ENCODE results near the gene MYO1B.

The MYO1B gene

DNA sequence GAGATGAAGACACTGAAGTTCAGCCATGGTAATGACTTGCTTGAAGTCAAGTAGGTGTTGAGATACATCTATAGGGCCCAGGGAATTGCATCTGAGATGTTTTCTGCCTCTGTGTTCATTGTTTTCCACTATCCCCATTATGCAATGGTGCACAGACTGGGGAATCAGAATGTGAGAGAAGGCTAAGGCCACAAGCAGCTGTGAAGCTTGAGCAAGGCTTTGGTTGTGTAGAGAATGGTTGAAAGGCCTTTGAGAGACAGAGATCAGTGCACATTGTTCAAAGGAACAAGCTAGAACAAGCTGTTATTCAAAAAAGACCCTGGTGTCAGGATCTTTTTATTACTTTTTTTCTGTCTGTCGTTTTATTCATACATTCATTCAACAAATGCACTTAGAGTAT lies 82.3 kb downstream of the MYO1B start:
- DNase-seq, result no peak

DNA sequence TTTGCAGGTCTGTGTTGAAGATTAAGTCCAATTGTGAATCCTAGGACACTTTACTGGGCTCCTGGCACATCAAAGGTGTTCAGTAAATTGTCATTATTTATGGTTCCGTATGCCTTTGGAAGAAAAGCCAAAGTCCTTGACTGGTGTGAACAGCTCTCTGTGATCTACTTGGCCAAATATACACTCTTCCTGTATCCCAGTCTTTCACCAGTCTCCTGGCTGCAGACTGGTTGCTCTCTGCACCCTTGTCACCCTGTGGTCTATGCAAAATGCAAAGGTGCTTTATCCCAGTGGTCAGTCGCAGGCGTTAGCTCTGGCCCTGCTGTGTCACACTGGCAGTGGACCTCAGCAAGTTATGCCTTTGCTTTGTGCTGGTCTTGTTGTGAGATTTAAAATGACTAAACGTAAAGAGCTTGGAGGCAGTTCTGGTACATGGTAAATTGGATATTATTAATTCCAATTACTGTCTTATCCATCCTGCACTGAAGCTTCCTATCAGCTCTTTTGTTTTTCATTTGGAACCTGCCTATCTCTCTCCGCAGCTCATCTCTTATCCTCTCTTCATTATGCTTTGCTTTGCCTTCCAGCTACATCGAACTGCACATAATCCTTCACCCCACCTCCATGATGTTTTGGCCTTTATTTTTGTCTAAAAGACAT lies 83.1 kb downstream of the MYO1B start:
- no peak for DNase-seq

DNA sequence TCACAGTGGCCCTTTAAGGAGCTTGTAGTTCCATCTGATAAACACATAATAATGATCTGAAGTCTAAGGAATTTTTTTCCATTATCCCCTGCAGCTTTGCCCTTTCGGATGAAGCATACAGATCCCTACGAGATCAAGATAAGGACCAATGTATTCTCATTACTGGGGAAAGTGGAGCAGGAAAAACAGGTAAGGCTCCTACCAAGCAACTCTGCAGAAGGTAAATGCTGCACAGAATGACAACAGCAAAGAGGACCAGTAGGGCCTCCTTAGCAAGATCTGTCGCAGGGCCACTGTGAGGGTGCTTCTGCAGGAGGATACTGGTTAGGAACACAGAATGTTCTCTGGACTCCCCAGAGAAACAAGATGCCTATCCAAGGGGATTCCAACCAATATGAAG lies 84.6 kb downstream of the MYO1B start:
- DNase-seq, result no peak

DNA sequence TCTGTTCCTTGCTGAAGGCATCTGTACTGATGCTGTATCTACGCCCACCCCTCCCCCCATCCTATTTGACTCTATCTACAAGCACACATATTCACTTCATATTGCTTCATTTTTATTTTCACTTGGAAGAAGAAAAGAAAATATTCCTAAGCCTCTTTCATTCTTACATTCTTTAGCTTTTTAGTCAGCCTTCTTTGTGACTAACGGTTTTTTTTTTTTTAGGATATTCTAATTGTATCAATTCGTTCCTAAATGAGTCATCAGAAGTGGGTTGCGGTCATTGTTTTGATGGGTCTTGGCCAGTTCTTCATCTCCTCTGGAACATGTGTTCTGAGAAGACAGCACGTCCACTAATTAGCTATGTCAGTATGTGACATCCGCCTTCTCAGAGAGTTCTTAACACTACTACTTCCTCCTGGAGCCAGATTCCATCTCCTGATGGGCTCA lies 88.7 kb downstream of the MYO1B start:
- no peak for DNase-seq

DNA sequence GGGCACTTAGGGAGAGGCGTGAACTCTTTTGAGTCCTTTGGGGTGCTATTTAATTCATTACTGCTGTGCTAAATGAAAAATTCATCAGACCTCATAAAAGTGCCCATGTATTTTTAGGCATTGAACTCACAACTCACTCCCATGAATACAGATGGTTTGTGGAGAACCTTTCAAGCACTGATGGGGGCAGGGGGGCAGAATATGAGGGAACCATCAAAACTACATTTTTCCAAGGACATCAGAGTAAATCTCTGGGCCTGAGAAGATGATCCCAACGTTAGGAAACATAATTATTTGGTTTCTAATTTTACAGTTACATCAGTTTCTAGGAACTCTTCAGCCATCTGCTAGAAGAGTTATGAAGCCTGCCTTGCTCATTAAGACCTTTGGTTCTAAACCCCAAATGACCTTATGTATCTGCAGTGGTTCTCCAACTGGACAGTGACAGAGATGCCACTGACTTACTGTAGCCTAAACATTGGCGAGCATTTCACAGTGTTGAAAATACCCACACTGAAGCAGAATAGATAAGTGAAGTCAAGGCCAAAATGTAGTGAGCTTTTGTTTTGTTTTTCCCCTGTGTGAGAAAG lies 90.8 kb downstream of the MYO1B start:
- DNase-seq, result no peak

DNA sequence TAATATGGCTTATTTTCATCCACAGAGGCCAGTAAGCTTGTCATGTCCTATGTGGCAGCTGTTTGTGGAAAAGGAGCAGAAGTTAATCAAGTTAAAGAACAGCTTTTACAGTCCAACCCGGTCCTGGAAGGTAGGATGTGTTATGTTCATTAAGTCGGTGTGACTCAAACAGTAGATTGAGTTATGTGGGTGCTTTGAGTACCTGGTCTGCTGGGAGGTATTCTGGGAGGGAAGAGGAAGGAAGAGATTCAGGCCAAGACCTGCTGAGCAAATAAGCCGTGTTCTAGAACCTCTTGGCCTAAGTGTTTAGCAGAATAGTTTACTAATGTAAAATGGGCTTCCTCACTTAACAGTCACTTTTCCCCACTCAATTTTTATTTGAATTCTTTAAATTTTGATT lies 96.2 kb downstream of the MYO1B start:
- no peak for DNase-seq

DNA sequence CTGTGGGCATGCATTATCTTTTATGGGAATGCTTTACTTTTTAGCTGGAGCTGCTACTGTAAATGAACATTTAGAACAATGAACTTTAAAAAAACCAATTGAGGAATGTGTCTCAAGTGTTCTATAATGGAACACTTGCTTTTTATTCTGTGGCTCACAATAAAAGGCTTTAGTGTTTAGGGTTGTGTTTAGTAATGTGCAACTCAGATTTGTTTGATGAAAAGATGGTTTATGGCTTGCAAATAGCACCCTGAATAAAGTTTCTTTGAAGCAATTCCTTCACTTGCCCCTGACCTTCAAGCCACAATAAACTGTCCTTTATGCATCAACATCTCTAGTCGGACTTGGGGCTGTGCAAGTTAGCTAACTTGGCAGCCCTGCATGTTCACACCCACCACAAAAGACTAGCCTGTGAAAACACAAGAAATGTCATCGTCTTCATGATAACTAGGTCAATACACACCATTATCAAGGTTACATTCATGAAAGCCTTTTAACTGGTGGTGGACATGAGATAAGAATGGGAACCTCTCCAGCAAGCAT lies 98.7 kb downstream of the MYO1B start:
- no peak for DNase-seq

DNA sequence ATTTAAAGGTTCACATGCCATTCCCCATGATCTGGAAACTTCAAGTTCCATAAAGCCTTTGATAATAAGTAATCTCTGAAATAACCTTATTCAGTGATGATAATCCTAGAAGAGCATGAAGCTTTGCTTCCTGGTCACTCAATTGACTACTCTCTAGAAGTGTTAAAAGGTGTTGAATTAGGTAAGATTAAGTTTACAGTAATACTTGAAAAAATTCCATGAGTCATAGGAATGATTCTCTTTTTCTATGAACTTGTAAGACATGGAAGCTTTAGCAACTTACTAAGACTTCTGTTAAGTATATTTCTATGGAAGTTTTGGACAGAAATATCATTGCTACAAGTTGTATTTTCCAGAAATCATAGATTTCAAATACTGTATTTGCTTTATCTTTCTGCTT lies 100.6 kb downstream of the MYO1B start:
- no peak for DNase-seq

DNA sequence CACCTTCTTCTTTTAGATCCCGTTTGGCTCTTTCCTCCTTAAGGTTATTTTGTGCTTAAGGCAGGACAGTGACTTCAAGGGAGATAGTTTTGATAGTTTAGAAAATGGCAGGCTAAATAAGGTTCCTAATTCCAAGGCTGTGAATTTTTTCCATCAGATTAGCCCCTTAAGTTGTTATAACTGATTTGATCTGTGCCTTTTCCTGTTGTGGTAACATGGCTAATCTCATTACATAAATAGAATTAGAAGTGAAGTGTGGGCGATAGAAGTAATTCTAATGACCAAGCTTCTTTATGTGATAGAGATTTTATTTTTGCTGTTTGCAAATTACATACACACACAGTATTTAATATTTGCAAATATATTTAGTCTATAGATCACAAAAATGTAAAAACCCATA lies 102.0 kb downstream of the MYO1B start:
- peak; percentile 10 for DNase-seq

DNA sequence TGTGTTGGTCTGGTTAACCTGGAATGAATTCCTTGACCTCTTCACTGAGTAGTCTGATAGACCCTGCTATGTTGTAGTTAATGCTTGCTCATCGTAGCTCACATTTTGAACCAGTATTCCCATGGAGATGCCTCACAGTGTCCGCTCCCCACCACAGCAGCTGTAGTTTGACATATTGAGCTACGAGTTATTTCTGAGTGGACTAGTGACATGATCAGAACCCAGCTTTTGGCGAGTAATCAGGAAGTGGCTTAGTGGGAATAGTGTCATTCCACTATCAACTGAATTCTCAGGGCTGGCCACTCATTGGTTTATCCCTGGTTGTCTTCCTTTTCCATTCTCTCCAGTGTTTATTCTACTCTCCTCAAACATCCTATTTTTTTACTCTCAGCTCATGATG lies 102.7 kb downstream of the MYO1B start:
- DNase-seq, result no peak

DNA sequence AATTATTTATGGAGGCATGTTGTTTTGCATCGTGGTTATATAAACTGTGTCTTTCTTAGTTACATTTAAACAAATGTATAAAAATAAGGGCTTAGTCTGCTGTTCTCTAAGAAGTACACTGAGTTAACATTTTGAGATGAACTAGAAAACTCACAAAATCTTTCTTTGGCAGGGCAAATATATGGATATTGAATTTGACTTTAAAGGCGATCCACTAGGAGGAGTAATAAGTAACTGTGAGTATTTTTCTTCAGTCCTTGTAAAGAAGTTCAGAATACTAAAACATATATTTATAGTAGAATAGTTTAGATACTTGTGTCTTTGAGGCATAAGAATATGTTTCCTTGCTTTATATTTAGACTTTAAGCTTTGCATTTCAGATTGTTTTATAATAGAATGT lies 104.8 kb downstream of the MYO1B start:
- peak; percentile 3 for DNase-seq

DNA sequence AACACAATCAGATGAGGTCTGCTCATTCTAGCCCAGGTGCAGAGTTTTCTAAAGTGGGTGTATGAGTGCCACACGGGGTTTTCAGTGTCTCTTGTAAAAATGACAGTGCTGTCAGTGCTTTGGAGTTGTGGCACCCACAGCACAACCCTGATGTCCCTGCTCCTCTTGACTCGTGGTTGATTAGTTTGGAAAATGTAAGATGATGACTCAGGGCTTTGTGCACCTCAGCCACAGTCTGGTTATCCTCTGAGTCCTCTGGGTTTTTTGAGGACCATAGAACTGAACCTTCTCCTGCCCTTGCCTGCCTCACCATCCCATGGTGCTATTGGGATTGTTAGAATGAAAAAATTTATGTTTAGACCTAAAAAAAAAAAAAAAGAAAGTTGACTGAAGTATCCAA lies 105.6 kb downstream of the MYO1B start:
- no peak for DNase-seq

DNA sequence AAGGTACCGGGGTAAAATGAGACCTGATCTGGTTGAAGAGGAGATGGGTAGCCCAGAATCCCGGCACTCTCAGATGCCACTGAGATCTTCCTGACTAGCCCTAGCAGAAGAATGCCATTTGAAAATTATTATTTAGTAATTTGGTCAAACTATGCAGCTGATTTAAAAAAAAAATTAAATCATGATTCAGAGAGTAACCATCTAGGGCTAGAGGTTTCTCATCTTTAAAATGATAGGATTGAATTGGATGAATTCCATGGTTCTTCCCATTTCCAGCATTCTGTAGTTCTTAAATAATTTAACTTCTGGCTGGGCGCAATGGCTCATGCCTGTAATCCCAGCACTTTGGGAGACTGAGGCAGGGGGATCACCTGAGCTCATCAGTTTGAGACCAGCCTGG lies 106.1 kb downstream of the MYO1B start:
- no peak for DNase-seq

DNA sequence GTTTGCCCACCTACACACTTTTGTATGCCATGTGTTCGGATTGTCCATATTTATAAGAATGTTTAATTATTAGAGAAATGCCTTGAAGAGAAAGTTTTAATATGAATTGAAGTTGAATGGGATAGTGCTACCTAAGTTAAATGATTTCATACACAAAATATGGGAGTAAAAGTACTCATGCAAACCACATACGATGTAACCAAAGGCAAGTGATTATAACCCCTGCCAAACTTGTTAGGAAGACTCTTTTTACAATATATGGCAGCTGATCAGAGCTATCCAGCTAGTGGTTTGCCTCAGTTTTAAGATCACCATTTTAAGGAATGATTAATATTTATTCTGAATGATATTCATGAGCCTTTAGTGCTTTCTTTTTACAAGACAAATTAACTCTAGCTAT lies 106.7 kb downstream of the MYO1B start:
- DNase-seq, result no peak

DNA sequence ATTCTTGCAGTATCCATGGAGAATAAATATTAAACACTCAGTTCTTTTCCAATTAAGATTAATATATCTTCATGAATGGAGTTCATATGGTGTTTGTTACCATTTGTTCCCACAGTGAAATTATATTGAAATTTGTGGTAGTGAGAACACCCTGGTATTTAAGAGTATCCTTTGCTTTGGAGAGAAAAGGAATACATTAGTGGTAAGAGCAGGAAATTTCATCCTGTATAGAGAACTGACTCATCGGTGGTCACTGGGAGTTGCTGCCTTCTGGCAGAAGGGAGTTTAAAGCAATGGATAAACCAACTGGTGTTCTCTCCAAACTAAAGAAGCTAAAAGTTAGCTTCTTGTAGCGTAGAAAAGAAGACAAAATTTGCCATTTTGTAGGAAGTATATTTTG lies 107.3 kb downstream of the MYO1B start:
- no peak for DNase-seq

DNA sequence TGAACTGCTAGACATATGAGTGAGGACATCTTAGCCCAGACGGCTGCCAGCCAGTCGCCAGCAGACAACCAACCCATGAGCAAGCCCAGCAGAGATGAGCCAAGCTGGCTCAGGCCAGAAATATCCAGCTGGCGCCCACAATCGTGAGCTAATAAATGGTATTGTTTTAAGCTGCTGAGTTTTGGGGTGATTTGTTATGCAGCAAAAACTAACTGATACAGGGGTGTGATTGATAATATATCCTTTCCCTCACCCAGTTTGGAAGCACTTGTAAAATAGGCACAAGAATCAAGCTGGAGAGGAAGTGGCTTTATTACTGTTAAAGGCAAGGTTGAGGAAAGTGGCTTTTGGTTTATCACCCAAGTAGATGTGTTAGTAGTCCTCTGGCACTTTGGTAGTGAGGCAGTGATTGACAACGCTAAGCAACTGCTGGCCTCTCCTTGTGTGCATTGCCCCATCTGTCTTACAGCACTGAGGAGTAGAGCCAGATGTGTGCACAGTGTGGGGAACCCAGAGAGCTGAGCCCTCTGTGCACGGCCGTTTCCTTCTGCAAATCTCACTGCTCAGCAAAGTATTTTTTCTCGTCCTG lies 110.1 kb downstream of the MYO1B start:
- no peak for DNase-seq

DNA sequence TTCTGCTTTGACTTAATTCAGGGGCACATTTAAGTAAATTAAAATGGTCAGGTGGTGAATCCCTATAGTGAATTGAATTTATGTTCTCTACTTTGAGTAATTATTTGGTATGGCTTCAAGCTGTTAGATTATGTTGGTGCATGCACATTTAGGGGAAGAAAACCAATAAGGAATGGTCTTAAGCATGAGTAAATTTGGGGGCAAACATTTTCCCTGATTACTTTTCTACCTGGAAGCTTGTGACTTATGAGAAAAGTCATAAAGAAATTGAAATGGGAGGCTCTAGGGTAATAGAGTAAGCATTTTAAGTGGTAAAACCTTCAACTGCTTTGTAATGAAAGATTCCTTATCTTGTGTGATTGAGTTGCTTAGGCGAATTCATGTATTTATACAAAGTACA lies 112.5 kb downstream of the MYO1B start:
- no peak for DNase-seq

DNA sequence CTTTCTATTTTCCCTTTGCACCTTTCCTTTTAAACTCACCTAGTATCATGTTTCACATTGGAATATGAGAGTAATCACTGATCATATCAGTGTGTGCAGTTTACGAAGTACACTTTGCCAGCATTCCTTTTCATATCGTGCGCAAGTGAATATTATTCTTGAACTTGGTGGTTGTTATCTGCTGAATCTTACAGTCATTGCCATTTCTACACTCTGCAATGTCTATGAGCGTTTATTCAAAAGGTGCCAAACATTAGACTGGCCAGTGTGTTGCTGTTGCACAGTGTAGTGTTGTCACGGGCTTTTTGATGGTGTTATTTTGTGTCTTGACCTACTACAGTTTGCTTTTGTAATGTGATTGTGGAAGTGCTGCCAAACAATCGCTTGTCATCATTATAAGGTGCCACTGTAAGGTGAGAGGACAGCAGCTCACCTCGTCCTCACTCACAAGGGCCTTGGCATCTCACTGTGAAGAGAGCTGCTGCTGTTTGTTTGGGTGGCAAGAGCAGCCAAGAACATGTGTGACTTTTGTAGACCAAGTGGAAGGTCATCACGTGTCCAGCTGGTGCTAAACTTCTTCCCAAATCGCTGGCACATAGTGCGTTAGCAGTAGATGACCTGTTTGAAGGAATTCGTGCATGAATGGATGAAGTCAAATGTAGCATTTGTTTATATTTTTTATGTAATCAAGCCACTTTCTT lies 113.3 kb downstream of the MYO1B start:
- DNase-seq, result no peak

DNA sequence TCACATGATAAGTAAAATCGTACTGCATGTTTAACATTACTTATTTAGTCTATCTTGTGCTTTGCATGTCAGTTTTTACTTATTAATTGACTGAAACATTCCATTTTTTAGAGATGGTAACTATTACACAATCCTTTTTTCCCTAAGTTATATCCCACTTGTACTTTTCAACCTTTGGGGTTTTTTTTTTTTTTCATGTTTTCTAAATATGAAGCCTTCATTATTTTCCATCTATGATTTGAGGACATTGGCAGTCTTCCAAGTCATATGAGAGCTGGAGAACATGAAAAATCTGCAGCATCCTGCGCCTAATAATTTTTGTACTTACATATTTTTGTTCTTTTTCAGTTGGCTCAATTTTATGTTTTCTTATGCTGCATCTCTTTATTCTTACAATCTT lies 113.9 kb downstream of the MYO1B start:
- no peak for DNase-seq

DNA sequence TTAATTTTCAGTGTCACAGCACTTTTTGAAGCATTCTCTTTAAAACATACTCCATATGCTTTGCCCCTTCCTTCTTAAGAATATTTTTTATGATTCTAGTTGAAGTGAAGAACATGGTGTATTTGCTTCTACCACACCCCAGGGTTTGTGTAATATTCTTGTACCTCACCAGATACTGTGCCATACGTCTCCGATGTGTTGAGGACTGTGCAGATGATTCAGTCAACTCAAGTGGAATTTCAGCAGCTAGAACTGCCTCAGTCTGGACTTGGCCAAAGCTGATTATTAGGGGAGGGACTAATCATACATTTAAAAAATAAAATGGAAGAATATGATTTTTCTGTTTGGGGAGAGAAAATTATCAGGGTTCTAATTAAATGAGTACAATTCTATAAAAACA lies 115.7 kb downstream of the MYO1B start:
- no peak for DNase-seq

DNA sequence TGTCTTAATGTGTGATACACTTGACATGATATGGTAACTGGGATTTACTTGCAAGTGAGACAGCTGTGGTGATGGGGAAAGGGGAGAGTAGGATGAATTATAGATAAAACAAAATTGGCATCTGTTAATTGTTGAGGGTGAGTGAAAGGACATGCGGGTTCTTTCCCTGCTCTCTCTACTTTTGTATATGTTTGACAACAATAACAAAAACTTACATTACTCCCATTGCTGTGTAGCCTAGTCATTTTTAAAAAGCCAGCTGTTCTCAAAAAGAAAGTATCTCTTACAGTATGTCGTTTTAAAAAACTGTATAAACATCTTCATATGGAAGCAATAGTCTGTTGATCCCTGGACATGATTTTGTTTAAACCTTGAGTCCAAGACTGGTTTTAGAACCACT lies 117.6 kb downstream of the MYO1B start:
- no peak for DNase-seq

DNA sequence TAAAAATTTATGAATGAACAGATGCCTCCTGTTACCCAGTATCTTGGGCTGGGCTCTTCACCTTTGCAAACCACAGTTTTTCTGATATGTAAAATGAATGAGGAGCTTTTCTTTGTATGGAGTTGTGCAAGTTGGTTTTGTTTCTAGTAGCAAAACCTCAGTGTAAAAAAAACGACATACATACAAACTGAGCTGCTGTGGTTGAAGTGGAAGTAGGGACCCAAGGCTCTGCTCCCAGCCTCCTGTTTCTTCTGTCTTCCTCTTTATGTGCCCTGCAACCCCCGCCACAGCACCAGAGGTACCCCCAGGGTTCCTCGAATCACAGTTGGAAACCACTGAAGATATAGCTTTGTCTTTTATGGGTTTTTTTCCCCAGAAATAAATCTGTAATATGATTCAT lies 118.1 kb downstream of the MYO1B start:
- peak; percentile 47 for DNase-seq

DNA sequence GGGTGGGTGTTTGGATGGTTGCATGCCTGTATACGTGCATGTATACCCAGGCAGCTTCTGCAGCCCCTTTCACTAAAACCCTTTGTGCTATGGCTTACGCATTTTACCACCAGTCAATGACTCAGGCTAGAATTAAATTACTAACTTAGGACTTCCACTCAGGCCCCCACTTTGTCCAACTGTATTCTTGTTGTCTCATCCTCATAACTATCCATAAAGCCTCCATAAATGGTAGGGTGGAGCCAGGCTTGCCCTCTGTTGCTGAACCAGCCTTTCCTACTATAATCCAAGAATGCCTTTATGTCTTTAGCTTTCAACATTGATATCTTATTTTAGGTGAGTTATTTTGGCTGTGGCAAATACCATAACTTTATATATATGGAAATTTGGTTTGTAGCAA lies 119.9 kb downstream of the MYO1B start:
- no peak for DNase-seq

DNA sequence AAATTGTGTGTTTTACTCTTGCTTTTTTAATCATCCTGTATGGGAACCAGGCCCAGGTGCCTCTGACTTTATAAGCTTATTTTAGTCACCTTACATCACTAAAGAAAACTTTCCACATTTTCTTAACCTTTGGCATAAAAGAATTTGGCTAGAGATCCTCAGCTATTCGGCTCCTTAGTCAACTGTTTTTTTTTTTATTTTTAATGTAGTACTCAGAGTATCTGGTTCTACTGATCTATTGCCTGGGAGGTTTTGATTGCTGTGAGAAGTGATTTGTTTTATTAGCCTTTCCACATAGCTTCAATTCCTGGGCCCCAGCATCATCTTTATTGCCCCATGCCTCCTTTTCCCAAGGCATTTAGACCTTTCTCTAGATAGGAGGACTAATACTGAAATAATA lies 121.0 kb downstream of the MYO1B start:
- no peak for DNase-seq

All from hematopoietic multipotent progenitor cell treated with erythropoietin and hydrocortisone succinate and interleukin-3 and kit ligand, for 4 days (in vitro differentiated cells).